Activated T-cell treated with anti-CD3 and anti-CD28 coated beads, Interleukin-2, amount 50 U/mL, for 1 hour (primary cell): Measurements from ENCODE around the gene HSBP1.

Experiments used
- DNase-seq: peaks from one replicate; pipeline ENCODE4 v3.0.0-alpha.2; 2020

Gene HSBP1

GRCh38 chr16:83842291-83842690 lies 34.5 kb downstream of the HSBP1 start:
- no peak for DNase-seq

GRCh38 chr16:83842756-83843507 lies 35.2 kb downstream of the HSBP1 start:
- DNase-seq, result no peak

DNA sequence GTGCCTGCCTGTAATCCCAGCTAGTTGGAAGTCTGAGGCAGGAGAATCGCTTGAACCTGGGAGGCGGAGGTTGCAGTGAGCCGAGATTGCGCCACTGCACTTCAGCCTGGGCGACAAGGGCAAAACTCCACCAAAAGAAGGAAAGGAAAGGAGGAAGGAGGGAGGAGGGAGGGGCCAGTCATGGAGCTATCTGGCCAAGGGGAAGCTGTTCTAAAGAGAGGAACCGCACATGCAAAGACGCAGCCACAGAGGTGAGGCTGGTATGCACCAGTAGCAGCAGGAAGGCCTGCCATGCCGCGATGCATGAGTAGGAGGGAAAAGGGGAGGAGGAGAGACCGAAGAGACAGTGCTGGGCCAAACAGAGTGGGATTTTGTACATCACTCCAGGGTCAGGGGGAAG lies 35.9 kb downstream of the HSBP1 start:
- DNase-seq, result no peak

GRCh38 chr16:83845263-83845662 lies 37.5 kb downstream of the HSBP1 start:
- no peak for DNase-seq

DNA sequence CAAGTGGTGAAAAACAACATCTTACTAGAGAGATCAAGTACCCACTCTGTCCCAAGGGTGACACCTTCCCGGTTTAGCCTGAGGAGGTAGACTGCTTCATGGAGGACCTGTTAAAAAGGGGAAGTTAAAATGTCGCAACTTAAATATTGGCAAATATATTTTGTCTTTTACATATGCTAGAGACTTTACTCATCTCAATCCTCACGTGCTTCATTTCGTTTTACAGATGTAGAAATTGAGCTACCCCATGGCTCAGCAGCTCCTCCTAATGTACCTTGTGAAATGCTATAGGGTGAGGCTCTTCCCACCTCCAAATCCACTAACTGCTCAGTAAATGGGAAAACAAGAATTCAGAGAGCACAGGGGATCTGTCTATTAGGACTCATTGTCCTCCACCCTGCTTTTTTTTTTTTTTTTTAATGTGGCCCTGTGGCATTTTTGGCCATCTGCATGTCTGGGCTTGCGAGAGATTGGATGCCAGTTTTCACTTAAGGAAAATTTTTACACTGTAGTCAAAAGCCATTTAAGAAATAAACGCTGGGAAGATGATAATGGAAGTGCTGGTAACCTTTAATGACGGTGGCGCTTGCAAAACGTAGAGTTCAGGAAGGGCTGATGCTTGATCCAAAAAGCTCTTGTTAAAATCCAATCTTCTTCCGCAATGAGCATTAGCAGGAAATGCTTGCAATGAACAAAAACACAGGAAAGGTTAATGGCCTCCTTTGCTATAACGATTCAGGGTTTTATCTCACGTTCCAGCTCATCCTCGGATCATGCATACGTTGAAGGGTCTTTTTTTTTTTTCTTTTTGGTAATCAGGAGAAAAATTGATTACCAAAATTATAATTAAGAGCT lies 39.8 kb downstream of the HSBP1 start:
- DNase-seq, result no peak

GRCh38 chr16:83849421-83849820 lies 41.6 kb downstream of the HSBP1 start:
- DNase-seq, result no peak

DNA sequence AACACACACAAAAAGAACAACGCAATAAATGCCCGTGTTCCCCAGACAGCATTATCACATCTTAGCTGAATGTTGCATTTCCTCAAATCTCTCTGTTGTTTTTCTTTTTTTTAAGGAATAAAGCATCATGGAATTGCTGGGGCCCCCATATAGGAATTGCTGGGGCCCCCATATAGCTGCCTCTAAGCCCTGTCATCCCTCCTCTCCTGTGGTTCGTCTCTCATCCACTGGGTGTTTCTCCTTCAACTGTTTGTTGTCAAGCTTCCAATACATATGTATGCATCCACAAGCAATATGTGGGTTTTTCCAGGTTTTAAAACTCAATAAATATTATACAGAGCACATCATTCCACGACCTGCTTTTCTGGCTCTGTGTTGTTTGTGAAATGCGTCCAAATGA lies 43.2 kb downstream of the HSBP1 start:
- DNase-seq, result no peak

GRCh38 chr16:83851473-83851872 lies 43.7 kb downstream of the HSBP1 start:
- no peak for DNase-seq

GRCh38 chr16:83852774-83853173 lies 45.0 kb downstream of the HSBP1 start:
- no peak for DNase-seq

DNA sequence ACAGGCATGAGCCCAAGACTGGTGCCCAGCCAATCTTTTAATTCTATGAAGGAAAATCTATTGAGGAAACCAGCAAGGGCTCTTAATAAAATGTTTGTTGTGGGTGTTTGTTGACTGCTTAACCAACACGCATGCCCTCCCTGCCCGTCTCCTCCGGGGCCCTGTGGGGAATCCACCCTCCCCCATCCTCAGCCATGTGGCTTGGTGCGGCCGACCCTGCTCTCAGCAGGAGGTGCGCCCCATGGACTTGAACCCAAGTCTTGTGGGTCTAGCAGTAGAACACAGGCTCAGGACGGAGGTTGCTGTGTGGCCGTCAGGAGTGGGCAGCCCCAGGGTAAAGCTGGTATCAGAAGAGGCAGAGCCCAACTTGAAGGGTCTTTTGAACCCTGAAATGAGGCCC lies 46.1 kb downstream of the HSBP1 start:
- DNase-seq, result no peak

GRCh38 chr16:83854420-83854819 lies 46.6 kb downstream of the HSBP1 start:
- DNase-seq, result no peak

GRCh38 chr16:83856792-83857191 lies 49.0 kb downstream of the HSBP1 start:
- no peak for DNase-seq

GRCh38 chr16:83859265-83859664 lies 51.5 kb downstream of the HSBP1 start:
- DNase-seq, result no peak

DNA sequence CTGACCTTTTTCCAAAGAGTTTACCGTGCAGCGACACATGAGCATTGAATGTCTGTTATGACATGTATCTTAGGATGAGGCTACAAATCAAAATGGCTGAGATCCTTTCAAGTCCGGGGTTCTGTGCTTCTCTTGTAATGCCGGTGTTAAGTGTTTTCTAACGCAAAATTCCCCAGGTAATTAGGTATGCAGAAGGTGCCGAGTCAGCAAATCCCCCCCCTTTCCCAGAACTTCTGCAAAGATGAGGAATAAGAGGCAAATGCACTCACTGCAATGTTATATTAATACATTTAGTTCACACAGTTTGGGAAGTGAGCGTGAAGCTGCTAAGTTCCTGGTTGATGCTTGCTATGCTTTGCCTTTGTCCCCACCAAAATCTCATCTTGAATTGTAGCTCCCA lies 54.9 kb downstream of the HSBP1 start:
- no peak for DNase-seq

GRCh38 chr16:83863682-83864081 lies 55.9 kb downstream of the HSBP1 start:
- no peak for DNase-seq
